Erythroblast (primary cell): ENCODE measurements around the gene ANKRD31.

ENCODE experiments used
- GATA1 ChIP-seq: IDR thresholded peaks from 2 replicates; pipeline ENCODE4 v1.6.1; 2011; ENCODE audit warnings: low read depth, mild to moderate bottlenecking, control low read depth, low read length, moderate library complexity
- POLR2A ChIP-seq: IDR thresholded peaks from 2 replicates; pipeline ENCODE4 v1.6.1; 2011; ENCODE audit warnings: mild to moderate bottlenecking, low read length

GRCh38 chr5:75235711-75236110, 967 bp downstream of the ANKRD31 start:
- TF ChIP-seq POLR2A (no peak), GATA1 (no peak)
